HG02840 (cell line): ENCODE measurements around the gene SFXN4.
"Not testable (repeated sequence)": the region's sequence is repeated elsewhere in the genome, so short reads cannot be mapped to it uniquely, and the experiment has no call there.

Experiments
- ATAC-seq: cut with Tn5 transposase; IDR thresholded peaks from one replicate; pipeline ENCODE4 v1.9.1; 2021; ENCODE audit warnings: mild to moderate bottlenecking, moderate library complexity, moderate number of reproducible peaks; ENCODE audit not compliant: unreplicated experiment, low FRiP score

The SFXN4 gene

DNA sequence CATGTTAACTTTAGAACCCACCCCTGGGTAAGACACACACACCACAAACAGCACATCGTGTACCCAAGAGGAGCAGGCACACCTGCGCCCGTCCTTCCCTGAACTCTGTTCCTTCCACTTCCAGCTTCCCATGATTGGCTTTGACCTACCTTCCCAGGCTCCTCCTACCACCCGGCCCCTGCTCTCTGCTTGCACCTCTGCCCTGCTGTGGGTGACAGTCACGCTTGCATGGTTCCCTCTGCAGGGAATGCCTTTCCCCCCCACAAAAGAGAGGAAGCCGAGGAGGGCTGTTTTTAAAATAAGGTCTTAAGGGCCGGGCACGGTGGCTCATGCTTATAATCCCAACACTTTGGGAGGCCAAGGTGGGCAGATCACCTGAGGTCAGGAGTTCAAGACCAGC lies 16.4 kb downstream of the SFXN4 start:
- no peak for ATAC-seq

DNA sequence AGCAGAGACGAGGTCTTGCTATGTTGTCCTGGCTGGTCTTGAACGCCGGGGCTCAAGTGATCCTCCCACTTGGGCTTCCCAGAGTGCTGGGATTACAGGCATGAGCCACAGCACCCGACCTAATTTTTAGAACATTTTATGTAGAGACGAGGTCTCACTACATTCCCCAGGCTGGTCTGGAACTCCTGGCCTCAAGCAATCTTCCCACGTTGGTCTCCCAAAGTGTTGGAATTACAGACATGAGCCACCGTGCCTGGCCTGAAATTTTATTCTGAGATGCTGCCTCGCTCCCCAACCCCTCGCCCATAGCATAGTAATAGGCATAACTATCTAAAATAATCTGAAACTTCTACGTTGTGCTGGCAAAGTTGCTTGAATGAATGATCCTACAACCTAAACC lies 21.9 kb downstream of the SFXN4 start:
- no peak for ATAC-seq

- ATAC-seq = no peak
These were observed 24.8 kb downstream of the SFXN4 start for GRCh38 chr10:119140603-119141245.

DNA sequence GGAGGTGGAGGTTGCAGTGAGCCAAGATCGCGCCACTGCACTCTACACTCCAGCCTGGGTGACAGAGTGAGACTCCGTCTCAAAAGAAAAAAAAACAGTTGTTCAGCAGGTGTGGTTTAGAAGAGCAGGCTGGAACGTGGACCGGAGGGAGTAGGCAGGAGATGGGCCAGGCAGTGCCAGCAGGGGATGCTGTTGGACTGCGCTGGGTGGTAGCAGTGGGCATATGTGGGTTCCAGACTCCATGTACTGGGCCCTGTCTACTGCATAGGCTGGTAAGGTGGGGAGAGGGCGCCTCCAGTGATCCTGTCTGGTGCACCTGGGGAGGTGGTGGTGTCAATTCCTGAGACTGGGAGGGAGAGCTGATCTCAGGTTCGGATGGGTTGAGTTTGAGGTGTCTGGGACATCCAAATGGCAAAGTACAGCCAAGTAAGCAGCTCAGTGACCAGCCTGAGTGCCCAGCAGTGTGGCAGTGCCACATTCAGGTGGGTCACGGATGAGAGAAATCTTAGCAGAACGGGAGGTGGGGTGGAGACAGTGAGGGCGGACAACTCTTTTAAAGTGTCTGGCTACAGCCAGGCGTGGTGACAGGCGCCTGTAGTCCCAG lies 25.9 kb downstream of the SFXN4 start:
- no peak for ATAC-seq

GRCh38 chr10:119138346-119139306 lies 26.9 kb downstream of the SFXN4 start:
- no peak for ATAC-seq

GRCh38 chr10:119137878-119138277 lies 27.6 kb downstream of the SFXN4 start:
- not testable (repeated sequence) for ATAC-seq

- no peak for ATAC-seq
These were observed 29.4 kb downstream of the SFXN4 start for GRCh38 chr10:119136084-119136483.

DNA sequence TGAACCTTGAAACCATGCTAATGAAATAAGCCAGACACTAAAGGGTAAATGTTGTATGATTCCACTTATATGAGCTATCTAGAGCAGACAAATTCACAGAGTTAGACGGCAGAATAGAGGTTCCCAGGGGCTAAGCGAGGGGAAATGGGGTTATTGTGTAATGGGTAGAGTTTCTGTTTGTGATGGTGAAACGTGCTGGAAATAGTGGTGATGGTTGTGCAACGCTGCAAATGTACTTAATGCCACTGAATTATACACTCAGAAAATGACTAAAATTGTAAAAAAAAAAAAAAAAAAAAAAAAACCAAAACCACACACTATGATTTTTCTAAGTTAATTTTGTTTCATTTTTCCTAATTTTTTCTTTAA lies 30.0 kb downstream of the SFXN4 start:
- no peak for ATAC-seq

DNA sequence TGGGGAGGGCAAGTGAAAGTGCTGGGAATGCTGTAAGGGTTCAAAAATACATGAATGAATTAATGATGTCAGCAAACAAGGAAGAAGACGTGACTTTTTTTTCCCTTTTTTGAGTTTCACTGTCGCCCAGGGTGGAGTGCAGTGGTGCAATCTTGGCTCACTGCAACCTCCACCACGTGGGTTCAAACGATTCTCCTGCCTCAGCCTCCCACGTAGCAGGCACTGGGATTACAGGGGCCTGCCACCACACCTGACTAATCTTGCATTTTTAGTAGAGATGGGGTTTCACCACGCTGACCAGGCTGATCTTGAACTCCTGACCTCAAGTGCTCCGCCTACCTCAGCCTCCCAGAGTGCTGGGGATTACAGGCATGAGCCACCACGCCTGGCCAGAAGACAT lies 31.6 kb downstream of the SFXN4 start:
- no peak for ATAC-seq

- ATAC-seq = no peak
These were observed 32.8 kb downstream of the SFXN4 start for GRCh38 chr10:119132521-119133345.

DNA sequence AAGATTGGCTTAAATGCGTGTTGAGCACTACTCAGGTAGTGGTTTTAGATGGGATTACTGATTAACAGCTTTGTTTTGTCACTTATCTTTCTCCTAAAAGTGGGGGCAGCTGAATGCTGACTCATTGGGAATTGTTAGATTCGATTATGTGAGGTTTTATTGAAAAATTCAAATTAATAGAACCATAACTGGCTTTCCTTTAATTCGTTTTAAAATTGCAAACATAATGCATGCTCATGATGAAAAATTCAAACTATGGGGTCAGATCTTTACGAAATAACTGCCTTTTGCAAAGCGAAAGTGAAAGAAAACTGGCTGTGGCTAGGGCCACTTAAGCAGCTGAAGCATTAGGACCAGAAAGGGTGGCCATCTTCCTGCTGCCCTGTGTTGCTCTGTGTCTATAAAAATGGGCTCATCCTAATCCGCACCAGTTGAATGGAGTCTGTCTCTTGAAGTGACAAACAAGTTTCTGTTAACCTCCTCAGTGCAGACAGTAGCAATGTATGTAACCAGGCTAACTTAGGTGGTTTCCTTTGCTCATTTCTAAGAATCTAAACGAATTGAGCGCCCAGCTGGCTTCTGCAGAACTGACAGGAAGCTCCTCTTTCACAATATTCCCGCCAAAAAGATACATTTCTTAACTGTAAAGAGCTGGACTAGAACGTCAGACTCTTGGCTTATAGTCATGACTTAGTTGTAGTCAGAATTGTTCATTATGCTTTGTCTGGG lies 33.8 kb downstream of the SFXN4 start:
- ATAC-seq = no peak

DNA sequence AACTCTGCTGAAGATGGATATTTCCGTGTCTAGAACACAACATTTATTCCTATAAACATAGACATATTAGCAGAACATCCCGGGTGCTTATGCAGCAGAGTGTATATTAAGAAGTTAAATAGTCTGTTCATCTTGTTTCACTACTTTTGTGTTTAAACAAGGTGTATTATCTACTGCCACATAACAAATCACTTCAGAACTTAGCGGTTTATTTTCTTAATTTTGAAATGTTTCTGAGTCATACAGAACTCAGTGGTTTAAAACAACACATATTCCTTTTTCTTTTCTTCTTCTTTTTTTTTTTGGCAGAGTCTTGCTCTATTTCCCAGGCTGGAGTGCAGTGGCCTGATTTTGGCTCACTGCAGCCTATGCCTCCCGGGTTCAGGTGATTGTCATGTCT lies 35.8 kb downstream of the SFXN4 start:
- no peak for ATAC-seq

DNA sequence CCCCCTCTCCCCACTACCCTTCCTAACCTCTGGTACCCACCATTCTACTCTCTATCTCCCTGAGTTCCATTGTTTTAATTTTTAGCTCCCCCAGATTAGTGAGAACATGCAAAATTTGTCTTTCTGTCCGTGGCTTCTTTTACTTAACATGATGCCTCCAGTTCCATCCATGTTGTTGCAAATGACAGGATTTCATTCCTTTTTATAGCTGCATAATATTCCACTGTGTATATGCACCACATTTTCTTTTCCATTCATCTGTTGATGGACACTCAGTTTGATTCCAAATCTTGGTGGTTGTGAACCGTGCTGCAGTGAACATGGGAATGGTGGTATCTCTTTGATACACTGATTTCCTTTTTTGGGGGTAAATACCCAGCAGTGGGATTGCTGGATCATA lies 39.6 kb downstream of the SFXN4 start:
- ATAC-seq = no peak

- ATAC-seq = no peak
These were observed 44.6 kb downstream of the SFXN4 start for GRCh38 chr10:119120875-119121274.

DNA sequence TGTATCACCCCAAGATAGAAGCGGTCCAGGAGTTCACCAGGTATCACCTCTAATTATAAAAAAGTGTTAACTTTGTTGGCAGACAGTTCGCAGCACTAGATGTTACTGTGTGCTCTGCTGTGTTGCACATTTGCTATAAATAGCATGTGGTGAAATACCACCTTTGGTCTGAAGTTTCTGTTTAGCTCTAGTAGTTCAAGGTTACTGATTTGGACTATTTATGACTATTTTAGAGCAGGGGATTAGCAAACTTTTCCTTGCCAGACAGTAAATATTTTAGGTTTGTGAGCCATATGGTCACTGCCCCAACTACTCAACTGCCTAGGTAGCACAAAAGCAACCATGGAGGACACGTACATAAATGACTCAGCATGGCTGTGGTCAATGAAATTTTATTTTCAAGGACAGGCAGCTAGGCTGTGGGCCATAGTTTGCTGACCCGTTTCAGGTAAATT lies 45.1 kb downstream of the SFXN4 start:
- ATAC-seq = peak; percentile 86

- no peak for ATAC-seq
These were observed 46.1 kb downstream of the SFXN4 start for GRCh38 chr10:119119400-119119799.

DNA sequence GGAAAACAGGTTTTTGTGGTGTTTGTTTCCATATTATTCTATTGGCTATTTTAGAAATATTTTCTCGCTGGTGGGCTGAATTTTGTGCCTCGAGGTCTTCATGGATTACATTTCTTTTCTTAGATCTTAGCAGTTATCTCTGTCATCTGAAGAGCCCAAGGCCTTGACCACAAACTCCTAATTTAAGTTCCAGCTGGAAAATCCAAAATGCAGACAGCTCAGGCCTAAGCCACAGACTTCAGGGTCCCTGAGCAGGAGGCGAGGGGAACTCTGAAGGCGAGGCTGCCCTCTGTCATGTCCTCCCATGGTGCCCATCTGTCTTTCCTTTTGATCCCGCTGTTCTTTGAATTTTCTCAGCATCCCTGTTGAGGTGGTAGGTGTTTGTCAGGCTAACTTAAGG lies 47.3 kb downstream of the SFXN4 start:
- no peak for ATAC-seq

DNA sequence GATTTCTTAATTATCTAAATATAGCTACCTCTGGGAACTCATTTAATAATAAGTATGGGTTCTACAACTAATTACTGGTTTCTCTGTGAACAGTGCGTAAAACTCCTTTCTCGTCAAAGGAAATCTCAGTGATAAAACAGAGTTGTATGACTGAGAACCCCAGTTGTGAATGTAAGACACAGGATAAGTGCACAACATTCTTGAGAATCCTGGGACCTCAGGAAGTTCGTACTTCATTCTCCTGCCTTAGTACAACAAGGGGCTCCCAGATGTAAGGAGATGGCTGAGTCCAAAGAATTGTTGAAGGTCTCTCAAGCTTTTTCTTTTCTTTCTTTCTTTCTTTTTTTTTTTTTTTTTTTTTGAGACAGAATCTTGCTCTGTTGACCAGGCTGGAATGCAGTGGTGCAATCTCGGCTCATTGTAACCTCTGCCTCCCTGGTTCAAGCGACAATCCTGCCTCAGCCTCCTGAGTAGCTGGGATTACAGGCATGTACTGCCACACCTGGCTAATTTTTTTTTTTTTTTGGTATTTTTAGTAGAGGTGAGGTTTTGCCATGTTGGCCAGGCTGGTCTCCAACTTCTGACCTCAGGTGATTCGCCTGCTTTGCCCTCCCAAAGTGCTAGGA lies 49.1 kb downstream of the SFXN4 start:
- ATAC-seq = no peak

- ATAC-seq = no peak
These were observed 49.6 kb downstream of the SFXN4 start for GRCh38 chr10:119115926-119116325.
